Endodermal cell (in vitro differentiated cells): ENCODE measurements around the gene SUSD1. TPM values are rescaled to one million over a fixed set of nuclear protein-coding genes. Genes with fewer than 3 reads are reported as not detected.

ENCODE experiments used
- DNase-seq: peaks from one replicate; pipeline ENCODE4 v3.0.0-alpha.2; 2017
- H3K27ac ChIP-seq: 2 replicates; pipeline ENCODE4 v1.5.1; 2013; ENCODE audit warnings: mild to moderate bottlenecking, low read depth, low read length, moderate library complexity
- H3K27me3 ChIP-seq: 2 replicates; pipeline ENCODE4 v1.6.1; 2013; ENCODE audit warnings: mild to moderate bottlenecking, low read length, moderate library complexity; ENCODE audit not compliant: insufficient read depth, control insufficient read depth, poor library complexity, severe bottlenecking
- H3K36me3 ChIP-seq: 2 replicates; pipeline ENCODE4 v1.7.0; 2013; ENCODE audit warnings: mild to moderate bottlenecking, low read length, moderate library complexity; ENCODE audit not compliant: control insufficient read depth, insufficient read depth
- H3K4me1 ChIP-seq: one replicate; pipeline ENCODE4 v1.7.0; 2013; ENCODE audit warnings: low read length; ENCODE audit not compliant: control insufficient read depth, insufficient read depth
- H3K4me3 ChIP-seq: 2 replicates; pipeline ENCODE4 v1.5.1; 2013; ENCODE audit warnings: mild to moderate bottlenecking, low read length, moderate library complexity
- H3K9ac ChIP-seq: 2 replicates; pipeline ENCODE4 v1.6.1; 2013; ENCODE audit warnings: mild to moderate bottlenecking, low read length, moderate library complexity; ENCODE audit not compliant: poor library complexity, severe bottlenecking; ENCODE audit errors: extremely low read depth
- H3K9me3 ChIP-seq: 2 replicates; pipeline ENCODE4 v1.6.1; 2013; ENCODE audit warnings: mild to moderate bottlenecking, low read length, moderate library complexity; ENCODE audit not compliant: control insufficient read depth
- H3K27ac Mint-ChIP-seq: 2 replicates; pipeline ENCODE4 v1.8.0; 2020; ENCODE audit warnings: mixed read lengths
- H3K27me3 Mint-ChIP-seq: 2 replicates; pipeline ENCODE4 v1.8.0; 2021; ENCODE audit warnings: mild to moderate bottlenecking, mixed read lengths; ENCODE audit not compliant: insufficient read depth
- H3K36me3 Mint-ChIP-seq: 2 replicates; pipeline ENCODE4 v1.8.0; 2020; ENCODE audit warnings: low read depth, mixed read lengths
- H3K4me1 Mint-ChIP-seq: 2 replicates; pipeline ENCODE4 v1.8.0; 2020; ENCODE audit warnings: mixed read lengths
- H3K4me3 Mint-ChIP-seq: 2 replicates; pipeline ENCODE4 v1.8.0; 2020; ENCODE audit warnings: mild to moderate bottlenecking, moderate library complexity, mixed read lengths
- H3K9me3 Mint-ChIP-seq: 2 replicates; pipeline ENCODE4 v1.8.0; 2020; ENCODE audit warnings: mild to moderate bottlenecking, mixed read lengths
- CTCF ChIP-seq: fragments of 200-600 bp; sonication (generic); conservative IDR thresholded peaks from 2 replicates; pipeline ENCODE4 v1.5.0; 2021; ENCODE audit warnings: antibody characterized with exemption, mild to moderate bottlenecking
- WGBS, 2 experiments: methylation state at CpG; one replicate each; pipeline versions ENCODE4 v1.1.5 to v1.1.7; 2013; ENCODE audit warnings: missing lambda C conversion rate in 2 of 2, mixed read lengths in 1 of 2; ENCODE audit not compliant: insufficient coverage in 1 of 2, insufficient read length in 1 of 2; 5-methylcytosine and 5-hydroxymethylcytosine counted together
- total RNA-seq, 2 donors: library from RNA; stranded (reverse); fragmentation: NEBNext Ultra II Directional in 1 of 2; extraction: Animal tissue kit (Norgen Biotek cat#: 25700) in 1 of 2; gene quantifications; 2 replicates in 1 of 2; 3 replicates in 1 of 2; pipeline ENCODE4 v1.2.1, GENCODE V29; 2021

SUSD1 gene
- total RNA-seq, 2 donors from 2014 or later = 7.7 to 10.4 TPM

DNA sequence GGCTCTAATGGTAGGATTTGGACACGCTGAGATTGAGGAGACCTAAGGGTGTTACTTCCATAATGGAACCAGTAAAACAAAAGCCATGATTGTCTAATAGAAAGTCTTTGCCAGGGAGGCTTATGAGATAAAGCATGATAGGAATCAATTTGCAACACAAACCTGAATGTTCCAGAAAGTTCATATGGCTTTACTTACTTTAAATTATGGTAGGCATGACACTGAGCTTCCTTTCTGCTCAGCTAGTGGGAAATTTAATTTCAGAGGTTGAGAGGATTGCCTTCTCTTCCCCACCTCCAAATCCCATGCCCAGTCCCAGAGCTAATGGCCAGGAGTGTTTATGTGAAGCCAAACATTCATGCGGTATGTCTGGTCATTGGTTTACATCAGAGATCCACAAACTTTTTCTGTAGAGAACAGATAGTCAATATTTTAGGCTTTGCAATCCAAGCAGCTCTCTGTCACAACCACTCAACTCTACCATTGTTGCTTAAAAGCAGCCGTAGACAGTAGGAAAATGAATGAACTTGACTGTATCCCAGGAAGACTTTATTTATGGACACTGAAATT lies 164.0 kb downstream of the SUSD1 start:
- Mint-ChIP-seq H3K27me3 (peaks cover 2% of the 10 kb centered on the region), H3K27ac (no peak overlapping the region), H3K4me3 (no peak overlapping the region), H3K4me1 (peaks cover 8% of the 10 kb centered on the region), H3K36me3 (no peaks in the 10 kb centered on the region), H3K9me3 (no peaks in the 10 kb centered on the region)
- no peaks in the 10 kb centered on the region for H3K4me1 ChIP-seq
- H3K36me3 ChIP-seq = no peaks in the 10 kb centered on the region
- no peaks in the 10 kb centered on the region for H3K27me3 ChIP-seq
- no peak for TF ChIP-seq CTCF
- no peak overlapping the region for H3K9ac ChIP-seq
- H3K9me3 ChIP-seq = no peaks in the 10 kb centered on the region
- no peak overlapping the region for H3K27ac ChIP-seq
- no peak overlapping the region for H3K4me3 ChIP-seq
- WGBS, 2 experiments = 88 to 100% methylated on average over 1 to 3 of the region's 3 CpGs
- peak; percentile 3 for DNase-seq

DNA sequence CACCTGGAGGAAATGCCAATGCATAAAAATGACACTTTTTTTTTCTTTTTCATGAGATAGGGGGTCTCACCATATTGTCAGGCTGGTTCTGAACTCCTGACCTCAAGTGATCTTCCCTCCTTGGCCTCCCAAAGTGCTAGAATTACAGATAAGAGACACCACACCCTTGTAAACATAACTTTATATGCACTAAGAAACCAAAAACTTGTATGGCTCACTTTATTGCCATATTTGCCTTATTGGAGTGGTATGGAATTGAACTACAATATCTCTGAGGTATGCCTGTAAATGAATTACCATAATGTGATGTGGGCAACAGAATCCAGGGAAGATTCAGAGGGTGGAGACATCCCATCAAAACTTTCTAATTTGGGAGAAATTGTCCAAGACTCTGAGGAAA lies 164.6 kb downstream of the SUSD1 start:
- Histone ChIP-seq H3K4me1 (no peaks in the 10 kb centered on the region), H3K9me3 (no peaks in the 10 kb centered on the region), H3K4me3 (no peak overlapping the region), H3K27me3 (no peaks in the 10 kb centered on the region), H3K27ac (no peak overlapping the region), H3K36me3 (no peaks in the 10 kb centered on the region), H3K9ac (no peak overlapping the region)
- Mint-ChIP-seq H3K27ac (no peak overlapping the region), H3K27me3 (no peaks in the 10 kb centered on the region), H3K4me1 (peaks cover 9% of the 10 kb centered on the region), H3K36me3 (no peaks in the 10 kb centered on the region), H3K4me3 (no peak overlapping the region), H3K9me3 (no peaks in the 10 kb centered on the region)
- TF ChIP-seq CTCF = no peak
- DNase-seq = no peak

GRCh38 chr9:112009656-112010055 lies 165.4 kb downstream of the SUSD1 start:
- Histone ChIP-seq H3K4me1 (no peaks in the 10 kb centered on the region), H3K9me3 (no peaks in the 10 kb centered on the region), H3K9ac (no peak overlapping the region), H3K27me3 (no peaks in the 10 kb centered on the region), H3K4me3 (no peak overlapping the region), H3K27ac (no peak overlapping the region), H3K36me3 (no peaks in the 10 kb centered on the region)
- Mint-ChIP-seq H3K27me3 (no peaks in the 10 kb centered on the region), H3K4me1 (peaks cover 9% of the 10 kb centered on the region), H3K9me3 (no peaks in the 10 kb centered on the region), H3K36me3 (no peaks in the 10 kb centered on the region), H3K27ac (no peak overlapping the region), H3K4me3 (no peak overlapping the region)
- no peak for DNase-seq
- no peak for TF ChIP-seq CTCF
- 91 to 93% methylated on average over 3 of the region's 3 CpGs for WGBS, 2 experiments
